Fibroblast of lung (primary cell): ENCODE results near the gene PXMP2.

Experiments used
- CTCF ChIP-seq, 2 donors: IDR thresholded peaks in 1 of 2; conservative IDR thresholded peaks in 1 of 2; 1 replicate in 1 of 2; 2 replicates in 1 of 2; pipeline ENCODE4 v1.5.1; 2011 to 2012; ENCODE audit warnings: low read length in 2 of 2, control low read depth in 1 of 2, inconsistent platforms in 1 of 2, low read depth in 1 of 2, mild to moderate bottlenecking in 1 of 2
- EZH2 ChIP-seq: IDR thresholded peaks from 2 replicates; pipeline ENCODE4 v1.5.1; 2012; ENCODE audit warnings: low read length, control low read depth, mild to moderate bottlenecking; ENCODE audit errors: missing control alignments

GRCh38 chr12:132715874-132716273 lies 28.5 kb downstream of the PXMP2 start:
- no peak for TF ChIP-seq CTCF (conservative IDR thresholded peaks at IDR 0.05 in 1 of 2, IDR thresholded peaks at IDR 0.05 in 1 of 2; ENCODE audit: low read depth in 1 of 2, low read length in 2 of 2)
- no peak for TF ChIP-seq EZH2
